ENCODE results near the gene TTC28.
"Not testable (repeated sequence)": the region's sequence is repeated elsewhere in the genome, so short reads cannot be mapped to it uniquely, and the experiment has no call there.

TTC28 gene

GRCh38 chr22:28600546-28601143 is 79.0 kb downstream of the TTC28 start:
- no peak for DNase-seq

GRCh38 chr22:28599693-28600092 is 79.9 kb downstream of the TTC28 start:
- DNase-seq, result no peak

GRCh38 chr22:28597665-28598064 is 82.0 kb downstream of the TTC28 start:
- no peak for DNase-seq

- no peak for DNase-seq
These were observed 84.7 kb downstream of the TTC28 start for GRCh38 chr22:28594797-28595462.

- no peak for DNase-seq
These were observed 85.4 kb downstream of the TTC28 start for GRCh38 chr22:28594076-28594796.

- no peak for DNase-seq
These were observed 86.3 kb downstream of the TTC28 start for GRCh38 chr22:28593299-28593698.

GRCh38 chr22:28589102-28589750 is 90.4 kb downstream of the TTC28 start:
- DNase-seq, result no peak

GRCh38 chr22:28585324-28585723 is 94.3 kb downstream of the TTC28 start:
- no peak for DNase-seq

GRCh38 chr22:28582806-28583205 is 96.8 kb downstream of the TTC28 start:
- DNase-seq, result no peak

GRCh38 chr22:28581016-28581415 is 98.6 kb downstream of the TTC28 start:
- no peak for DNase-seq

- DNase-seq, result no peak
These were observed 103.5 kb downstream of the TTC28 start for GRCh38 chr22:28576162-28576561.

- no peak for DNase-seq
These were observed 105.4 kb downstream of the TTC28 start for GRCh38 chr22:28574159-28574788.

- DNase-seq, result no peak
These were observed 108.8 kb downstream of the TTC28 start for GRCh38 chr22:28570696-28571373.

- DNase-seq, result not testable (repeated sequence)
These were observed 110.7 kb downstream of the TTC28 start for GRCh38 chr22:28568974-28569373.

- DNase-seq, result no peak
These were observed 111.5 kb downstream of the TTC28 start for GRCh38 chr22:28568099-28568498.

GRCh38 chr22:28566920-28567499 is 112.6 kb downstream of the TTC28 start:
- DNase-seq, result not testable (repeated sequence)

- DNase-seq, result no peak
These were observed 116.0 kb downstream of the TTC28 start for GRCh38 chr22:28563636-28564035.

GRCh38 chr22:28562324-28562723 is 117.3 kb downstream of the TTC28 start:
- DNase-seq, result no peak

GRCh38 chr22:28560743-28561101 is 118.9 kb downstream of the TTC28 start:
- not testable (repeated sequence) for DNase-seq

- DNase-seq, result no peak
These were observed 119.4 kb downstream of the TTC28 start for GRCh38 chr22:28560046-28560742.

GRCh38 chr22:28557184-28557583 is 122.5 kb downstream of the TTC28 start:
- DNase-seq, result no peak
